ENCODE measurements around the gene NRP1.
"Not testable (repeated sequence)": the region's sequence is repeated elsewhere in the genome, so short reads cannot be mapped to it uniquely, and the experiment has no call there.

Gene NRP1

DNA sequence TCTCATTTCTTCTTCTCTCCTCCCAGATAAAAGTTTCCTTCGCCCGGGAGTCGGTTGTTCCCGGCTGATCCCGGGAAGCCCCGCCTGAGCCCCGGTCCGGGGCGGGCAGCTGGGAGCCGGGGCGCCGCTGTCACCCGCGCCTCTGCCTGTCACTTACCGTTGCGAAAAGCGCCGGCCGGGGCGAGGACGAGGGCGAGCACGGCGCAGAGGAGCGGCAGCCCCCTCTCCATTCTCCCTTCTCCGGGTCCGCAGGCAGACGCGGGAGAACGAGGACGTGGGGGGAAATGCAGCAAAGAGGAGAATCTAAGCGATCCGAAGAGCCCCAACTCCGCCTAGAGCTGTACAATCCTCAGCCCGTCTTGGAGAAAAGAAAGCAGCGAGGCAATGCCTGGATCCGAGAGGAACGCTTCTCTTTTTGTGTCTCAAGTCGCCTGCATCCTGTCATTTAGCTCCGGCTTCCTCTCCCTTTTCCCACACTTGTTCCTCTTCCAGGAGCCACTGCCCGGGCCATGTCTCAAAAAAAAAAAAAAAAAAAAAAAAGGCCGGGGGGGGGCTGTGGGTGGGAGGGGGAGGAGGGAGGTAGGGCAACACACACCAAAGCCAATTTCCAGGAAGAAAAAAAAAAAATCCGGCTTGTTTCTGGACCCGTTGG lies at the start of gene NRP1:
NRP1 (minus strand) TSS at position 515 of the 652 bp plus-strand sequence; CDS start at position 230, 285 bp downstream.
- DNase-seq = peak; percentile 83

DNA sequence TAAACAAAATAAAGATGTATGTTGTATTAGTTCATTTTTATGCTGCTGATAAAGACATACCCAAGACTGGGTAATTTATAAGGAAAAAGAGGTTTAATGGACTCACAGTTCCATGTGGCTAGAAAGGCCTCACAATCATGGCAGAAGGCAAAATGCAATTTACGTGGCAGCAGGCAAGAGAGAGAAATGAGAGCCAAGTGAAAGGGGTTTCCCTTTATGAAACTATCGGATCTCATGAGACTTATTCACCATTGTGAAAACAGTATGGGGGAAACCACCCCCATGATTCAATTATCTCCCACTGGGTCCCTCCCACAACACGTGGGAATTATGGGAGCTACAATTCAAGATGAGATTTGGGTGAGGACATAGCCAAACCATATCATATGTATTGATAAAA lies 49.7 kb upstream of the NRP1 start:
- not testable (repeated sequence) for DNase-seq

GRCh38 chr10:33382921-33383713 lies 48.6 kb upstream of the NRP1 start:
- DNase-seq = no peak

GRCh38 chr10:33382216-33382600 lies 47.7 kb upstream of the NRP1 start:
- no peak for DNase-seq

DNA sequence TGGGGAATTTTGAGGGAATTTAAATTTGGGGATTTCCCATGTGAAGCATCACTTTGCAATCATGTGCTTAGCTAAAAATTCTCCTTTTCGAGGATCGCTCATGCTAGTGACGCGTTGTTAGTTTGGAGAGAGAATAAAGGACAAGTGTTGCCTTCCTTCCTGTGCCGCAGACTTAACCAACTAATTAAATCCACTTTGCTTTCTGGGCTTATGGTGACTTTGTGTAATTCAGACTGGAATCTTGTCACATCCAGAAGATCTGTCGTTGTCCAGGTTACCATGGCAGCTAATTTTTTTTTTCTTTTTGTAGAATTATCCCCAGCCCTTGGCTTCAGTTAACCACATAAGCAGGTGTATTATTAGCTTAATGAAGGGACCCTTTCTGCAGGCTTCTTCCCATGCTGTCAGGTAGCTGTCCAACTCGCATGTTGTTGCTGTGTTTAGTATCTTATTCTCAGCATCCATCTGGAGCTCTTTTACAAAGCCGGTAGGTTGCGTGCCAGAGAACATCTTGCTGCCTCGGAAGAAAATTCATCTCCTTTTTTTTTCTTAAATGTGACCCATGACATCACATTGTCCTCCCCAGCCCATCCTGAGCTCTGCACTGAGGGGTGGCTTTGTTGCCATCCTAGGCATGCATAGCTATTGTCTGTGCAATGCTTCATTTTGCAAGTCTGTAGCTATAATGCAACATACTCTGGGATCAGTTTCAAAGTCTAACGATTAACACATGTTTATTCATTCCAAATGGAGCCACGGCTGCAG lies 47.2 kb upstream of the NRP1 start:
- no peak for DNase-seq

DNA sequence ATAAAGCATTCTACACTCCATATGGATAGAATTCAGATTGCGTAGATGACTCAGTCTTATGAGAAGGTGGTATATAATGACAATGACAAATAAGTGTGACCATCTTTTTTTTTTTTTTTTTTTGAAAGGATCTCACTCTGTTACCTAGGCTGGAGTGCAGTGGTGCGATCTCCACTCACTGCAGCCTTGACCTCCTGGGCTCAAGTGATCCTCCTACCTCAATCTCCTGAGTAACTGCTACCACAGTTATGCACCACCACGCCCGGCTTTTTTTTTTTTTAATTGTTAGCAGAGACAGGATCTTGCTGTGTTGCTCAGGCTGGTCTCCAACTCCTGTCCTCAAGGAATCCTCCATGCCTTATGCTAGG lies 43.2 kb upstream of the NRP1 start:
- no peak for DNase-seq

DNA sequence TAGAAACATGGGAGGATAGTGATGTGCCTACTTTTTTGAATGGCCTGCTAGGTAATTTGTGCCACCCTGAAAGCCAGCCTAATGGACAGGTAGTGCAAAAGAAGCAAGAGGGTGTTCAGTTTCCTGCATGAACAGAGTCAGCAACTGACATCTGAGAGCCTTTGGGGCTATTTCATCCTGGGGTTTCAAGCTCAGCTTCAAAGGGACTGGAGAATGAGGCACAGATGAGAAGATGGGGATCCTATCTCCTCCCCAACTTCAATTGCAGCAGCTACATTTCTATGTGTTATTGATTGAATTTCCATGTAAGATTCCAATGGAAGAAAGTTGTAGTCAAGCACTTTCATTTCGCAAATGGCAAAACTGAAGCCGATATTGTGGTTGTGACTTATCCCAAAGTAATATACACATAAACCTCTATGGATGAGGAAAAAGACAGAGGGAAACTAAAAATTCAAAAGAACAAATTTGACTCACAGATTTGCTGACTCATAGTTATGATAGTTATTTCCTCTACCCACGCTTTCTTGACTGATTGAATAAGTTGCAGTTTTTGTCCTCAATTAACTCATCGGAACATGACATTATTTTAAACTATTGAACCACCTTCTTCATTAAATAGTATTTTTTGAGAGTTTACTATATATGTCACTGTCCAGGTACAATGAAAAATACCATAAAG lies 42.6 kb upstream of the NRP1 start:
- no peak for DNase-seq

DNA sequence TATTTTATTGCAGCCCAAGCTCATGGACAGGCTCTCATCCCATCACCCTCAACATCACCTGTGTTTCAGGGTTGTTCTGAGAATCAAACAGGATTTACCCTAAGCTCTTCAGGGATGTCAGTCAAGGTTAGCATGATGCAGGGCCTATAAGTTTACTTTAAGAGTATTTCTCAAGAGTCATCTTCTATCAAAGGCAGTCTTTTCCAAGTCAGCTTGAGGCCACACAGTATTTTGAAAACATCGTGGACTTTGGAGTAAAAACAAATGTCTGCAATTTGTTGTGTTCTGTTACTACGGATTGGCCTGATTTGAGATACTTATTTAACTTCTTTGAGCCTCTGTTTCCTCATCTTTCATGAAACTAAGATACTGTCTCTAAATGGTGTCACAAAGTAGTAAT lies 42.0 kb upstream of the NRP1 start:
- DNase-seq = no peak

GRCh38 chr10:33373263-33373662 lies 38.8 kb upstream of the NRP1 start:
- no peak for DNase-seq

DNA sequence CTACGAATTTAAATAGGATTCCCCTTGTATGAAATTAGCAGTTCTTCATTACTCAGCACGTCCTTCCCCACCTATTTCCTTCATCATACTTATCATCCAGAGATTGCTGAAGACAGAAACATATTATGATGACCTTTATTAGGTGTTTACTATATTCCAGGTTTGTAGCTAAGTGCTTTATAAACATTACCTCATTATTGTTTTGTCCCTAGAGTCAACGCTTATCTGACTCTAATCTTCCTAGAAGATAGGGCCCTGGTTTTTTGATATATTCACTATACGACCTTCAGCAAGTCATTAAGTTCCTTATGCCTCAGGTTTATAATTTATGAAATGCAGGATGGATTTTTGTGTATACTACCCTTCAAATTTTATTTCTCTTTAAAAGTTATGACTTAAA lies 36.8 kb upstream of the NRP1 start:
- no peak for DNase-seq

DNA sequence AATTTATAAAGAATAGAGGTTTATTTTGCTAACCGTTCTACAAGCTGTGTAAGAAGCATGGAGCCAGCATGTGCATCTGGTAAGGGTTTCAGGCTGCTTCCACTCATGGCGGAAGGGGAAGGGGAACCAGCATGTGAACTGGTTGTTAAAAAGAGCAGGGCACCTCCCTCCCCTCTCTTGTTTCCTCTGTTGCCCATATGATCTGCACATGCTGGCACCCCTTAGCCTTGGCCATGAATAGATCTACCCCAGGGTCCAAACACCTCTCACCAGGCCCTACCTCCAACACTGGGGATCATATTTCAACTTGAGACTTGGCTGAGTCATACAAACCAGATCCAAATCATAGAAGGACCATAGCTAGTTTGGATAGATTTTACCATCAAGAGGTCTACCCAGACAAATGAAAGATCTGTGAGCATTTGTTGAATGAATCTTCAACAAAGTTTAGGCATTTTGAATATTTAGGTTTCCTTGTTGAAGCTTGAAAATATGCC lies 36.0 kb upstream of the NRP1 start:
- DNase-seq = no peak

GRCh38 chr10:33368086-33368485 lies 33.6 kb upstream of the NRP1 start:
- DNase-seq = no peak

DNA sequence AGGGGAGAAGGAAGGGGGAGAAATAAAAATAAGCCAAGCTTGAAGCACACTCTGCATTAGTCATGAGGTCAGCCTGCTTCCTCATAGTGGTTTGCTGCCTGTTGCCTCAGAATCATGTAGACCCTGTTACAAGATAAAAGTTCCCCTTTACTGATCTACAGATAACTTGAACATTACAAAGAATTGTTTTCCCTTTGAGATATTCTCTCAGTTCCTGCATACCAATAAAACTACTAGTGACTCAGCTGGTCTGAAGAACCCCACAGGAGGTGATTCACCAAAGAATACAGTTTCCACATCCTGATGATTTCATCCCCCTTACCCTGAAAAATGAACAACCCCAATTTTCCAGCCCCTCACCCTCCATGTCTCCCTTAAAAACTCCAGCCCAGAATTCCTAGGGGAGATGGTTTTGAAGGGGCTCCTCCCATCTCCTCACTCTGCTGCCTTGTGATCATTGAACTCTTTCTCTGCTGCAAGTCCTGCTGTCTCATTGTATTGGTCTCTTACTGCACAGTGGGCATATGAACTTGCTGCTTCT lies 31.5 kb upstream of the NRP1 start:
- no peak for DNase-seq

DNA sequence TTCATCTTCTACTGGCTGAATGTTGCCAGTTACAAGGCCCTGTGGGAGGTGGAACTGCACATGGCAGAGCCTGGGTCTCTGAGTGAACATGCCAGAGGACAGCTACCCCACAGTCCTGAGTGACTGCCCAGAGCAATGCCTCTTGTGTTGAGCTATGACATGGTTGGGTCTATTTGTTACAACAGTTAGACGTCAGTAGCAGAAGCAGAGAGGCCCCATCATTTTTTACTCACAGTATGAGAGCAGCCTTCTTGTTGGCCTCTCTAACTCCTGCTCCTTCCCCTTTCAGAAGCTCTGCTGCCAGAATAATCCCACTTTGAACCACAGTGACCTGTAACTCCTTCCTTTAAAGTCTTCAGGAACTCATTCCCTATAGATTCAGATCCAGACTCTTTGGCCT lies 30.8 kb upstream of the NRP1 start:
- no peak for DNase-seq

- DNase-seq = no peak
Measured at GRCh38 chr10:33363106-33363505, 28.6 kb upstream of the NRP1 start.

DNA sequence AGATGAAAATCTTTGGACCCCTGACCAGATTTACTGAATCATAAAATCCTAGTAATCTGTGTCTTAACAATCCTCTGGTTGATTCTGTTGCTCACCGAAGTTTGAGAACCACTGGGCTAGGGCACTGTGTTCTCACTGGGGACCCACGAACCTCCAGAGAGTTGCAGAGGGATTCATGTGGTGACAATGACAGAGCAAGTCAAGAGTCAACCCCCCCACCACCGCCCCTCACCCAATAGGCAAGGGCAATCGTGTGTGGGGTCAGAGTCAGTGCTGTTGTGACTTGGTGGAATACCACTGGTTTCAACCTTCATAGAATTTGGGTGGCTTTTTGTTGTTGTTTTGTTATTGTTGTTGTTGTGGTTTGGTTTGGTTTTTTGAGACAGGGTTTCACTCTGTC lies 23.5 kb upstream of the NRP1 start:
- no peak for DNase-seq

GRCh38 chr10:33355274-33355673 lies 20.8 kb upstream of the NRP1 start:
- no peak for DNase-seq

GRCh38 chr10:33353853-33354252 lies 19.4 kb upstream of the NRP1 start:
- DNase-seq = no peak

DNA sequence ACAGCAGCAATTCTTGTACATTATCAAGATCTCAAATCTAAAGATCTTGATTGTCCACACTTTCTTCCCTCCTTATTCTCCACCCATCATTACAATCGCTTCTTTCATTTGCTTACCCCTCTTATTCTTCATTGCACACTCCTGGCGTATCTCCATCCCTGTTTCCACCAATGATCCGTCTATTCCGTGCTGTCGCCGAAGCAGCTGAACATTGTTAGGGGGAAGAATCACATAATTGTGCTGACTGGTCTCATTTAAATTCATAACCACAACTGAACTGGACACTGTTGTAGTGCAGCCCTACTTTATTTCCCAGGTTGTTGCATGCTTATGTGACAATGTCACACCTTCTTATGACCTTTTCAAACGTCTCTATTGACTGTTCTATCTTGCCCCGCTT lies 18.9 kb upstream of the NRP1 start:
- no peak for DNase-seq

- no peak for DNase-seq
Measured at GRCh38 chr10:33352615-33353014, 18.1 kb upstream of the NRP1 start.

- DNase-seq = no peak
Measured at GRCh38 chr10:33352175-33352574, 17.7 kb upstream of the NRP1 start.

DNA sequence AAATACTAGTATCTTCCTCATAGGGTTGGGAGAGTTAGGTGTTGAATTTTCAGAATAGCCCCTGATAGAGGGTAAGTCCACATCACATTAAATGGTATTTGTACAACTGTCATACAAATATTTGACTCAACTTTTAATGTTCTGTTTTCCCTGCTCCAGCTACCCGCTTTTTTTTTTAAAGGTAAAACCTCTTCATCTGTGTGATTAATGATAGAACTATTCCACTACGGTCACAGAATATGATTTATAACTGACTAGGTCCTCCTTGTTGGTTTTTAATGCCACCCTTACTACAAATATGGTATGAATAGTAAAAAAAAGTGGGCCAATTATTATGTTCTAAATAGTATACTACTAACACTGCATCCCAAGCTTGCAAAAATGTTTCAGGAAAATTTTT lies 15.6 kb upstream of the NRP1 start:
- no peak for DNase-seq

GRCh38 chr10:33349268-33349667 lies 14.8 kb upstream of the NRP1 start:
- no peak for DNase-seq

All from retina (tissue), 1 donor.